ENCODE measurements around the gene GRIP2.

DNA sequence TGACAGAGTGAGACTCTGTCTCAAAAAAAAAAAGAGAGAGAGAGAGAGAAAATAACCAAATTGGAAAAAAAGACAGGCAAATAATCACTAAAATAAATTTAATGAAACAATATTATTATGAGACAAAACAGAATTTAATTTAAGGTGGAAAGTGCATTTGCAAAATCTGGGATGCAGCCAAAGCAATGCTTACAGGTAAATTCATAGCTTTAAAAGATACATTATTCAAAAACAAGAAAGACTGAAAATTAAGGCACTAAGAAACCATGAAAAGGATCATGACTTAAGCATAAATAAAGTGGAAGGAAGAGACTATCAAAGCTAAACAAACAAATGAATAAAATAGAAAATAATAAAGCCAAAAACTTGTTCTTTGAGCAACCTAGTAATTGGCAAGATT lies 37.7 kb downstream of the GRIP2 start:
- TF ChIP-seq CTCF (IDR thresholded peaks at IDR 0.05; ENCODE audit: insufficient read depth, low read length, poor library complexity, severe bottlenecking), result no peak
- TF ChIP-seq EZH2phosphoT487 (conservative IDR thresholded peaks at IDR 0.05; ENCODE audit: low read length), result no peak

All from SU-DHL-6 (cell line).